SIG-M5 treated with dmso at 0.1 percent for 504 hours (cell line): ENCODE measurements around the gene MEG3.

Source experiments
- DNase-seq: peaks from one replicate; lab custom pipeline; 2025; ENCODE audit not compliant: unreplicated experiment; lab: John Stamatoyannopoulos, UW

MEG3 gene

DNA sequence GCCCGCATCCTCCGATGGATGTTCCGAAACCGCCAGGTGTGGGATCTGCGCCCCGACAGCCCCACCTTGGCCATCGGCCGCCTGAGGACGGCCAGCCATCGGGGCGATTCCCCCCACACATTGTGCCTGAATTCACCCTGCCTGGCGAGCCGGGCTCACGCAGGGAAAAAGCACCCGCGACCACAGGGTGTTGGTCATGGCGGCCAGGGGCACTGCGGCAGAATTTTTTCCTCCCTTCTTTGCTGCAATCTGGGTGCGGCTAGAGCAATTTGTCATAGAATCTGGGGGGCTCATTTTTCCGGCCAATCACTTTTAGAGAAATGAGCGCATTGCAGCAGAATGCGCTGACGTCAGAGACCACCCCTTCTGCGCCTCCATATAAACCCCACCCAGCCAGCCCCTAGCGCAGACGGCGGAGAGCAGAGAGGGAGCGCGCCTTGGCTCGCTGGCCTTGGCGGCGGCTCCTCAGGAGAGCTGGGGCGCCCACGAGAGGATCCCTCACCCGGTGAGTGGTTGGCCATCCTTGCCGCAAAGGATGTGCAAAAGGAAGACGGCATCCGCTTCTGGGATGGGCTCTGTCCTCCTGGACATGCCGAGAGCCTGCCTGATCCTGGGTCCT lies at the start of gene MEG3:
MEG3 (plus strand) TSS at position 406 of the 619 bp plus-strand sequence.
- DNase-seq = no peak

DNA sequence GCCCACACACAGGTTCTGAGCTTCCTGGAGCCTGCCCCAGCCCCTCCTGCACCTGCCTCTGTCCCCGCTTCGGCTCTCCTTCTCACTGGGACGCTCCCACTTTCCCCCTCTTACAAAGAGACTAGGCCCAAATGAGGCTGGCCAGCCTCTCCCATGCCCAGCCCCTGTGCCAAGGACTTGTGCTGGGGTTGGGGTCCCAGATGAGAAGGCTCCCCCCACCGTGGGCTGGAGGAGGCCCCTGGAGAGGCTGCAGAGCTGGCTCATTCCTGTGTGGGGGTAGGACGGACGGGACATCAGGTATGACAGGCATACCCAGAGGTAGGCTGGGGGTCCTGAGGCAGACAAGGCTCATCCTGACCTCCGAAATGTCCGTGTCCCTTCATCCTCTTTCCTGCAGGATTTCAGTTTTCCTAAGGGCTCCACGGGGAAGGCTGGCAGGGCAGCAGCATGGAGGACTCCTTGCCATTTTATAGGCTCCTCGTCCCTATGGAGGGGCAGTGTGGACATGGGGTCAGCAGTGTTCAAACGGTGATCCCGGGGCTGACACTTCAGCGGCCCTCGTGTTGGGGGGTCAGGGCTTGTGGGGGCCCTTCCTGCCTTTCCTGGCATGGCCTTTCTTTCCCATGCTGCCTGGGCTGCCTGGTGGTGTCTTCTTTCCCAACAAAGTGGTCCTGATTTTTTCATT lies 49.1 kb upstream of the MEG3 start:
- no peak for DNase-seq

DNA sequence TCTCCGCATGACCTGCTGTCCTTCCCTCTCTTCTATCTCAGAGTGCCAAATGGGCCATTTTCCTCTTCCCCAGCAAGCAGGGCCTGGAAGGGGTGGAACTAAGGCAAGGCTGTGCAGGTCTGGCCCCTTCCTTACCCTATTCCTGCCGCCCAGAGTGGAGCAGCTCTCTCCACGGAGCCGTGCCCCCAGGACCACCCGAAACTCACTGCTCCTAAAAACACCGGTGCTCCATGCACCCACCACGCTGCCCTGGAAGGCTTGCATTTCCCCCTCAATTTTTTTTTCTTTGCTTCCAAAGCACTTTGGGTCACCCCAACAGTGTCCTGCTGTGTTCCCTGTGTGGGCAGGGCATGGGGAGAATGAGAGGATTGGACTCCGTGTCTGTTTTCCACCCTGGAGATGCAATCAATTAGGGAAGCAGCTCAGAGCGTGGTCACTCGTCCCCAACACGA lies 48.5 kb upstream of the MEG3 start:
- DNase-seq = no peak

DNA sequence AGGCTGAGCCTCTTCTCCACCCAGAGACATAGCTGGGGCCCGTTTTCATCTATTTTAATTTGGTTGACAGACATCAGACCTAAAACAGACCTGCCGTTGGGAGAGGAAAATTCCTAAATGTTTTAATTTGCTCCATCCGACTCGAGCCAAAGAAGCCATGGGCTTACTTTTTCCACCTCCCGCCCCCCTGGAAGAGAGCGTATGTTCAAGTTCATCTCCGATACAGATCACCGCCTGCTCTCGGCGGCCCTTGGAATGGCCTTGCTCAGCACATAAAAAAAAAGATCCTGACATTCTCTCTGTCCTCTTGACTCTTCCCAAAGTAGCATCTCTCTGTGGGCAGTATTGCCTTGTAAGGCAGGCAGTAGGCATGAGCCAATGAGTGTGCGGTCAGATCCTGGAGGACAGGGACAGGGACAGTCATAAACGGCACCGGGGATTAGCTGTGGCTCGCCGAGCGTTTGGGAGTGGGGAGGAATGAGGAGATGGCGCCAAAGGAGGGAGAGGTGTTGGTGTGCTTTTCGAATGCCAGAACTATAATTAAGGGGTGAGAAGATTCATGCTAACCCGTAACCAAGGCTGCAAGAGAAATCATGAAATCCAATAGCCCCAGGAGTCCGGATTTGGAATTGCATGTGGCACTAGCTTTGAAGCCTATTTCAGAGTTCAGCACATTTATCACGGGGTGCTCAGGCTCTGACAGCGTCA lies 47.9 kb upstream of the MEG3 start:
- DNase-seq = no peak

DNA sequence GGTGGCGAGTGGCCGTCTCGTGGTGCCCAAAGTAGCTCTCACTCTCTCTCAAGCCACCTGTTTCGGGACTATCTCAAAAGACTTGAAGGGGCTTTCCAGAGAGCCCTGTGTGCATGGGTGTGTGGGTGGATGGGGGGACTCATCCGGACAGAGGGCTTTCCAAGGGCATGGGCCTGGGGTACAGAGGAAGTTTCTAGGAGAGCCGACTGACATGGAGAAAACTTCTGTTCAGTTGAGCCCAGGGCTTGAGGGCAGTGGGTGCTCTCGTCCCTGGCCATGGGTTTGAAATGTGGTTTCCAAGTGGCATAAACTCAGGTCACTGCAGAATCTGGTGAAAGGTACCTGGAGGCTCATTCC lies 47.4 kb upstream of the MEG3 start:
- no peak for DNase-seq

DNA sequence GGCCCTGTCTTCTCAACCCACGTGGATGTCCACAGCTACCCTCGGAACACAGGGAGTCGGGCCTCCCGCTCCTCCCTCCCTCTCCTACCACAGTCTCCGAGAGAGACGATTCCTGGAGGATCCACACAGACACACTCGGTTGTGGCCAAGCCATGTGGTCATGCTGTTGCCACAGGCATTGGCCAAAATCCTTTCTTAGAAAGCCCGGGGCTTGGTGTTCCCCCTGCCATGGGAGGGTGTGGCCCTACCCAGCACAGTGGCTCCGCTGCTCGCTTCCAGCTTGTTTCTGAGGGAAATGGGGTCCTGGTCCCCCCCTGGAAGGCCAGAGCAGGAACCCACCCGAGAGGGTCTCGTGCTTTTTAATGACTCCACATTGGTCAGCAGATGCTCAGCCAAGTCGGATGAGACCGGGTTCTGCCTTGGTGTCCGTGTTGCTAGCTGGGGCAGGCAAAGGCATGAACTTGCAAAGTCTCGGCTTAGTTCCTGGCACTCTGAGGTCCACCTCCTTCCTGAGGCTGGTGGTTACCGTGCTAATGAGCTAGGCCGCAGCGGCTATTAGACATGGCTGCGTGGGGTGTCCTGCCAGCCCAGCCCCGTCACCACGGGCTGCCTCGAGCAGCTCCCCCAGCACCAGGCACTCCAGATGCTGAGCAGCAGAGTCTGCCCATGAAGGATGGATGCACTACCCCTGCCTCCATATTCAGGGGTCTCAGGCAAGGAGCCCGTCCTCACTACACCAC lies 46.8 kb upstream of the MEG3 start:
- DNase-seq = no peak

DNA sequence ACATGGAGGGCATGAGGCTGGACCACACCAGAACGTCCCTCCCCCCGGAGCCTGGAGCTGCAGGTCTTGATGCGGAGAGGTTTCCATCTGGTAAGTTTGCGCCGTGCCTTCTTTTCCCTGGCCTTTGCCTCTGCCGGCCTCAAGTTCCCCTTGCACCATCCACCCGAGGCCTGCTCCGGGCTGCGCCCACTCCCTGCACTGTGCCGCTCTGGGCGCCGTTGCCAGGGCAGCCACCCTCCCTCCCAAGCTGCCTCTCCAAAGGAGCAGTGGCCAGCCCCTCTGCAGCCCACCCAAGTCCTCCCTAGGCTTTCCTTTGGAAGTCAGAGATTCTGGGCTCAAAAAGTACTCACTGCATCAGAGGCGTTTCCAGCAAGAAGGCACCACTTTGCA lies 46.2 kb upstream of the MEG3 start:
- no peak for DNase-seq

DNA sequence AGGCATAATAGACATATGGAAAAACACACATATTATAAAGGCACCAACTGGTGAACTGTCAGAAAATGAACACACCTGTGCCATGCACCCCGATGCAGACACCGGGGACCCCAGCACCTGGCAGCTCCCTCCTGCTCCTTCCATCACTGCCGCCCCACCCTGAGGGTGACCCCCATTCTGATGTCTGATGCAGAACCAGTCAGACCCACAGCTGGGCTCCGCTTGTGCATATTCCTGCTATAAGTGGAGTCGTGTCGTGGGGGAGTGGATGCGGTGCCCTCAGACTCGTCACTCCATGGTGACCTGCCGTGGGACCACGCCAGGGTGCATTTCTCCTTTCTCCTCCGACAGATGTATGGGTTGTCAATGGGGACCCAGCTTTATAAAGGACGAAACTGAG lies 45.7 kb upstream of the MEG3 start:
- no peak for DNase-seq

DNA sequence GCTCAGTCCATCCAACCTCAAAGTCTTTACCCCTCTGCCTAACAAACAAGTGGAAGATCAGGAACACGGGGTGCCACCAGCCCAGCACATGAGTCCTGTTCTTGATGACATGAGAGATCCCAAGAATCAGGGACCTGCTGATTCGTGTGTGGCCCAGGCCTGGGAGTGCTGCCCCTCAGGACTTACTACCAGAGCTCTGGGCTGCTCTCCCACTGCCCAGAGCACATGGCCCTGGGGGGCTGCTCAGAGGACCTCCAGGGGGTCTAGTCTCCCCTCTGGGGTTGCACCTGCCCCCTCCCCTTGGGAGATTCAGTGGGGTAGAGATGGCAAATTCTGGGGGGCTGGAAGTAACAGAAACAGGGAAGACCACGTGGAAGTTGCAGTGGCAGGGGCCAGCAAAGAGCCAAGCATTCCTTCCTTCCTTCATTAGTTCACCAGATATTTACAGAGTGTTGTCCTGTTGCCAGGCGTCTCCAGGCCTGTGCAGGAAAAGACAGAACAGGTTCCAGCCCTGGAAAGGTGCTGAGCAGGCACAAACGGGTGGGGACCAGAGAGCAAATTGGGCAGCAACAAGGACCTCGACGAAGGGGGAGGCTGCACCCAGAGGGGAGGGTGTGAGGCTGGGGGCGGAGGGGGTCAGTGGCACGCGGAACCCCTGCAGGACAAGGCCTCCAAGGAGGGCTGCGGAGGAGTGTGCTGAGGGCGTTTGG lies 45.1 kb upstream of the MEG3 start:
- no peak for DNase-seq

DNA sequence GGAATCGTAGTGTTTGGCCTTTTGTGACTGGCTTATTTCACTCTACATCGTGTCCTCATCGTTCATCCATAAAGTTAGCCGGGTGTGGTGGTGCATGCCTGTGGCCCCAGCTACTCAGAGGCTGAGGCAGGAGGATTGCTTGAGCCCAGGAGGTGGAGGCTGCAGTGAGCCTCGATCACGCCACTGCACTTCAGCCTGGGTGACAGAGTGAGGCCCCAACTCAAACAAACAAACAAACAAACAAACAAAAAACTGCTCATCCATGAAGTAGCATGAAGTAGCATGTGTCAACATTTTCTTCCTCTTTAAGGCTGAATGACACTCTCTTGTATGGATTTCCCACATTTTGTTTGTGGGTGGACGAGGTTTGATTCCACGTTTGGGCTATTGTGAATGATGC lies 44.0 kb upstream of the MEG3 start:
- DNase-seq = no peak

DNA sequence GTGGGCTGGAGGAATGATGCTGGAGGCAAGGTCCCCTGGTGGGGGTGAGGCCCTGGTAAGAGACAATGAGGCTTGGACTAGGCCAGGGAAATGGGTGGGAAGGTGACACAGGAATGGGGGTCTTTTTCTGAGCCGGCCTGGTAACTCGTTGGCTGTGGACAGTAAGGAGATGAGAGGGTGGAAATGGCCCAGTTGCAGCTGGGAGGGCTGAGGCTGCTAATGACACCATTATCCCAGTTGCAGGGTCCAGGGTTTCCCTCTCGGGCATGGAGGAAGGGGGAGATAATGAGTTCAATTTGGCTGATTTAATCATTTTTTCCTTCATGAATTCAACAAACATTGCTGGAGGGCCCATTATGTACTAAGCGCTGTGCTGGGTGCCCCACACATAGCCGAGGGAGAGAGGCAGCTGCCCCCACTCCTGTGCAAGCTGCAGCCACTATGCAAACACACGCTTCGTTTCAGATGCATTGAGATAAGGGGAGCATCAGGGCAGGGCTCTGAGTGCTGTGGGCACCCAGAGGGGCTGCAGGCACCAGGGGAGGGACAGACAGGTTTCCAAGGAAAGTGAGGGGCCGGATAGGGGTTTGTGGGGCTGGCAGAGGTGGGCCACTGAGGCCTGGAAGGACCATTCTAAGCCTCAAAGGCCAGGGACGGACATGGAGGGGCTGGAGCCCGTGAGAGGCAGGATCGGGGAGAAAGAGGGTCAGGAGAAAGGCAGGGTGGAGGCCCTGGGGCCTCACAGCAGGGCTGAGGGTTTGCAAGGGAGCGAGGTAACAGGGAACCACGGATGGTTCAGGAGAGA lies 43.2 kb upstream of the MEG3 start:
- DNase-seq = no peak

DNA sequence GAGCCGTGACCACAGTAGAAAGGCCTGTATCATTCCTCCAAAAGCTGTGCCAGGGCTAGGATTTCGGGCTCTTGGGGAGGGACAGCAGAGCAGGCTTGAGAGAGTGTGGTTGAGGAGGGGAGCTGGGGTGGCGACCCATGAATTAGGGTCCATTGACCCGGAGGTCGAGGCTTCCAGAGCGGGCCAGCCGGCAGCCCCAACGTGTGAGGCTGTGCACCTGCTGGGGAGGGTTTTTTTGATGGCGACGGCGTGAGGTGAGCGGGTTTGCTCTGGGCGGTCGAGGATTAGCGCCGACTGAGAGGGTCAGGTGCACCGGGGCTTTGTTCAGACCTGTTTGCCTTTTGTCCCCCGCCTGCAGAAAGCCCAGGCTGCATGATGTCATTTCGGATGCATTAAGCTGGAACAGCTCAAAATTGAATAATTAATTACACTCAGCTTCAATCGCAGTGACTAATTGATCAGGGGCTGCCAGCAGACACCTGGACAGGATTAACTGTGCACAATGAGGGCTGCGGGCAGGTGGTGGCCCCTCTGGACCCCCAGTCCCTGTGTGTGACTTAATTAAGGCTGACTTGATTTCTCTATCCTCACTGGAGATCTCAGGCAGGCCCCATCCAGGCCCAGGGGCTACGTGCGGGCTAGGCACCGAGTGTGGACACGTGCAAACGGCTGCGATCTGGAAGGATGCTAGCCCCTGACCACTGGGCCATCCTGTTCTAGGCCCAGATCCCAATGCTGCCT lies 42.1 kb upstream of the MEG3 start:
- DNase-seq = no peak

DNA sequence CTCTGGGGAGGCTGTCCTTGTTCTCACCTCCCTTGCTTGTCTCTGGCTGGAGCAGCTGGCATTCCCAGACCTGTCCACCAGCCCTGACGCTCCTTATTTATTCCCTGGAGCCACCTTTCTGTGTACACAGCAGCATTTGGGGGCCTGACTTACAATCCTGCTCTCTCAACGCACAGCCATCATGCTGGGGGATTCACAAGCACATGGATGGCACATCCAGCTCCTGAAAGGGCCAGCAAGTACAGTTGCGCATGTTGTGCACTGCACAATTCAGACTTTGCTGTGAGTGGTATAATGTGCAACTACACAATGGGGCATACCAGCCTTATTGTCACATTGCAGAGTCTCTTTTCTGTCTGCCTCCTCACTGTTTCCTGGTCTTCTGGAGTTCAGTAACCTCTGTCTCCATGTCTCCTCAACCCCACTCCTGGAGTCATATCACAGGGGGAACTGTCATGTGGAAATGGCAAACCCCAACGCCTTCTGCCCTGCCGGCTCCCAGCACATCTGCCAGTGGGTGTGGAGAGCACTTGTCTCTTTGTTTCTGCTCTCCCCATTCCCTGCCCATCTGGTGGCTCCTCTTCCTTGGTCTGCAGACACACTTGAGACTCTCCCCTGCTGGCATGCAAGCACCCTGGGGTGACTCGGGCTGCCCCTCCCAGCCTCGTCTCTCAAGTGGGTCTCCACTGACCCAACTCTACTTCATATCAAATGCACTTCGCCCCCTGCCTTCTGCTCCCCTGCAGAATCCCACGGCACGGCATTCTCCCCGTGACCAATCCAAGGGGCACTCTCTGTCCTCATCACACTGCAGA lies 41.2 kb upstream of the MEG3 start:
- no peak for DNase-seq

DNA sequence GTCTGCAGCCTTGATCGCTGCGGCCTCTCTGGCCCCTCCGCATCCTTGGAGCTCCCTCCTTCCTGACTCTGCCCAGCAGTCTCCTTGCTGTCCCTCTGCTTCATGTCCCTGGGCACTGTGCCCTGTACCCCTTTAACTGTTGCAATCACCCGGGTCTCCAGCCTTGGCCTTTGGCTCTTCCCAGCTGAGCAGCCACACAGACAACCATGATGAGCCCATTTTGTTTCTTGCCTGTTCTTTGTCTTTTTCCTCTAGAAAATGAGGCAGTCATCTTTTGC lies 40.6 kb upstream of the MEG3 start:
- no peak for DNase-seq

DNA sequence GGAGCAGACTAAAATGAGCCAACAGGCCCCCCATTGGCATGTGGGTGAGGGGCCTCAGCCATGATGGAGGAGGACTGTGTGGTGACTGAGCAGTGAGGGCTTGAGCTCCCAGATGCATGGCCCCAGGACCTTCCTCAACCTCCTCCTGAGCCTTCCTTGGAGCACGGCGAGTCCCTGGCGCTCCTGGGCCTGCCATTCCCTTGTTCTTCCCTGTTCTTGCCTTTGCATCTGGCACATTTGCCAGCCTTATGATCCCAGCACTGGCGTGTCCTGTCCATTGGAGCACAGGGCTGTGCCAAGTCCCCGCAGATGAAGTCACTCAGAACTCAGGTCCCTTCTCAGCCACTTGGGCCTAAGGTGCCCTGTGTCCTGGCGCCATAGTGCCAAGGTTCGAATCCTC lies 40.3 kb upstream of the MEG3 start:
- DNase-seq = no peak

DNA sequence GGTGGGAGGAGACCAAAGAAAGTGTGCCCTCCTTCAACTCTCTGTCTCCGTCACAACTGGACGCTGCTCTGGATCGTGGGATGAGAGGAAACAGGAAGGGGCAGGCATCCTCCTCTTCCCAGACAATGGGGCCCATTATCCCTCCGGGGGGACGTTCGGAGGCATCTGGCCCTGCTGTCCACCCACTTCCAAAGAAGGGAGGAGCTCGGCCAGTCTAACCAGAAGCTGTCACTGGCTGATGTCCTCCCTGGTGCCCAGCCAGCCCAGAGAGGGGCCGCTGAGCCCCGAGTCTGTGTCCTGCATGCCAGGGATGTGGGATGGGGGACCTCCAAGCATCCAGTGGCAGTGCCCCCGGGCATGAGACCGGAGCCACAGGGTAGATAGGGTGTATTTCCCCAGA lies 39.8 kb upstream of the MEG3 start:
- no peak for DNase-seq

DNA sequence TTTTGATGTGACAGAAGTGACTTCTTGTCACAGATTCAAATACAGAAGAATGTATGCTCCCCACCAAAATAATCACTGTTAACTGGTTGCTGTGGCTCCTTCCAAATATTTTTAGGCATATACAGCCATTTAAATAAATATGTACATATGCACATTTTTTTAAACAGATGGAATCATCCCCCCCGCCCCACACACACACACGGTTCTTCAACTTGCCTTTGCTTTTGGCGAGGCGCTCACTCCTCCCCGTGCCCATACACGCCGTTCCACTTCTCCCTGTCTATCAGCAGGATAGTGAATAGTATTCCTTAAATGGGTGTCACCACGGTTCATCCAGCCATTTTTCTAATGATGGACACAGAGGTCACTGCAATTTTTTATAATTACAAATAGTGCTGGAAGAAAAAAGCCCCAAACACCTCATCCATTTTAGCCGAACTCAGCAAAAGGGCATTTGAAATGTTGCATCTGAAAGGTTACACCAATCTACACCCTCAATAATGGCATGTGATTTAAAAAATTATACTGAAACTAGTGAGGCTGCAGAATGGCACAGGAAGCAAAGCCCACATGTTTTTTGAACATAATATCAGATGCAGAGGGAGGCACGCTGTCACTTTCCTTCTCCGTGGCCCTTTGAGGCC lies 39.2 kb upstream of the MEG3 start:
- DNase-seq = no peak

DNA sequence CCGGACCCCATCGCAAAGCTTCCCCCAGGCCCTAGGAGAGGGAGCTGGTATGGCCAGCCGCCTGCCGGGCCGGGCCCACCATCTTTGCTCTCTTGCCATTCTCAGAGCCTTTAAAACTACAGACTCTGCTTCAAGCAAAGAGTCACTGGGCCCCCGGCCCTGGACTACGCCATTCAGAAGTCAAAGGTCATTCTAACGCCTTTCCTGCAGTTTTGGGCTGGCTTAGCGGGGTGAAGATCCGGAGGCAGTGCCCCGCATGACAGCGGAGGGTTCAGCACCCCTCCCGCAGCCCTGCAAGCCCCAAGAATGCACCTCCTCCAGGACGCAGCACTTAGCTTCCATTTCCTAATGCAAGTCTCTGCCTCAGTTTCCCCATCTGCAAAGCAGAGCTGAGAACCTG lies 38.3 kb upstream of the MEG3 start:
- no peak for DNase-seq

DNA sequence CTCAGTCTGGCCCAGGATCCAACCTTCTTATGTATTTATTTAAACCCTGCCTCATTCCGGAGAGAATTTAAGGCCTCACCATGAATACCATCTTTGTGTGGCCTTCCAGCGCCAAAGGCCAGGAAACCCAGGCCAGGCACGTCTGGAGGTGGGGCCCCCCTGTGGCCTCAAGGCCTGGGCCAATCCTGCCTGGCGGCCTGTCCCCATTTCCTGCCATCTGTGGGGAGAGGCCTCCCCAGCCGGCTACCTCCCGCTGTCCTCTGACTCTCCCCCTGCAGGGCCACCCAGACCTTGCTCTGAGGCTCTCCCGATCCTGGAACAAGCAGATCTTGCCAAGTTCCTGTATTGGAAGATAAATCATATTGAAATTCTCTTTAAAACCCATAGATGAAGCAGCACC lies 37.4 kb upstream of the MEG3 start:
- no peak for DNase-seq
